Pancreas (tissue), 10 donors: ENCODE data around the gene MPZ. TPM values are rescaled to one million over a fixed set of nuclear protein-coding genes. Genes with fewer than 3 reads are reported as not detected.

Source experiments
- ATAC-seq, 4 donors: fragments of 200-7000 bp; cut with Tn5 transposase; one replicate each; pipeline versions ENCODE4 v1.8.0 to v1.9.1; 2020; ENCODE audit warnings: mild to moderate bottlenecking in 4 of 4, moderate library complexity in 4 of 4
- DNase-seq, 6 donors: peaks; one replicate each; pipeline ENCODE4 v3.0.0-alpha.2; 2020
- FAIRE-seq: peaks from 2 replicates; lab custom pipeline; 2012; peaks lifted over from hg19 to GRCh38; lab: Jason Lieb, UNC
- H3K27ac ChIP-seq, 4 donors: fragments of 200-600 bp; sonication (generic); 1 replicate in 3 of 4; 2 replicates in 1 of 4; pipeline versions ENCODE4 v1.5.0 to v1.8.0; 2020
- H3K27me3 ChIP-seq, 4 donors: fragments of 200-600 bp; one replicate each; pipeline ENCODE4 v1.8.0; 2021
- H3K36me3 ChIP-seq, 3 donors: fragments of 200-600 bp; sonication (generic) in 1 of 3; one replicate each; pipeline versions ENCODE4 v1.5.0 to v1.8.0; 2020 to 2021
- H3K4me1 ChIP-seq, 3 donors: fragments of 200-600 bp; one replicate each; pipeline ENCODE4 v1.8.0; 2021
- H3K4me3 ChIP-seq, 4 donors: fragments of 200-600 bp; sonication (generic) in 2 of 4; one replicate each; pipeline versions ENCODE4 v1.5.0 to v1.8.0; 2020 to 2021
- H3K9me3 ChIP-seq, 4 donors: fragments of 200-600 bp; one replicate each; pipeline ENCODE4 v1.8.0; 2021
- WGBS, 2 donors: extraction: QIAGEN DNeasy Blood & Tissue Kit; methylation state at CpG; one replicate each; pipeline ENCODE4 v1.1.7; 2013; 5-methylcytosine and 5-hydroxymethylcytosine counted together
- intact Hi-C, 3 donors: fragments of 100-400 bp; cut with DNase I; formaldehyde crosslinking; loops; one replicate each; pipeline versions ENCODE4 v1.11.1 to v1.14.2; 2022
- polyA plus RNA-seq, 2 donors: library from polyadenylated mRNA; stranded (reverse); fragments of 200-250 nt; gene quantifications; one replicate each; pipeline ENCODE4 v1.2.3, GENCODE V29; 2013
- total RNA-seq, 6 donors: library from RNA; stranded (reverse); fragmentation: NEBNext Ultra II Directional in 4 of 6; extraction: Animal tissue kit (Norgen Biotek cat#: 25700) in 4 of 6; gene quantifications; one replicate each; pipeline versions ENCODE4 v1.2.1 to v1.2.4, GENCODE V29; 2021 to 2023
- TF ChIP-seq, protein P1 (sequence below), 4 donors: fragments of 200-600 bp; sonication (generic) in 3 of 4; IDR thresholded peaks; one replicate each; pipeline versions ENCODE4 v1.5.0 to v1.8.0; 2021; ENCODE audit warnings: antibody characterized with exemption in 4 of 4
- donor health status: healthy with polysubstance abuse.
- donor health status: DM: no; HTN: no; CAD: no; lungs with moderate emphysema.
- donor health status: DM: no; HTN: no; CAD: no.
- donor health status: control.
- donor health status: control.
- donor health status: Bipolar disorder and iron deficiency.
- donor health status: DM: yes; HTN: yes; CAD: no.
- donor health status: DM: no; HTN: no; CAD: no.
- donor health status: DM: no; HTN: no; CAD: no.
- donor health status: DM: yes; HTN: yes; CAD: no.

The MPZ gene
- total and polyA plus RNA-seq, 8 donors, result 0.51 to 2.8 (median 1.4) TPM

DNA sequence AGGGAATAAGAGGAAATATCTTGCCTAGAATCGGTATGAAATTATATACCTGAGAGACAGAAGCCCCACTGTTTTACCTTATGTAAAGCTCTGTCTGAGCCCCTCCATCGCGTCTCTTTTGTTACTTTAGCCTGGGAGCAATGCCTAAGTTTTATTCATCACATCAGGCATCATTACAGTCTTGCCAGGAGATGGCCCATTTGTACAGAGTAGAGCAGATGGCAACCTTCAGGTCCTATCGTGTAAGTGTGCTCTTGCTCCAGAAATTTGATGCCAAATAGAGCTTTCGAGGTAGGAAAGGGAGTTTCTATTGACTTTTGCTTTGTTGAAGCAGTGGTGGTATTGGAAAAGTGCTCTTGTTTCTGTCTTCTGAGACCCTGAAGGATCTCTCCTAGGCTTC is 33.1 kb upstream of the MPZ start:
- intact Hi-C loops, result no loop called here
- Histone ChIP-seq H3K4me3 (no peak overlapping the region), H3K36me3 (peaks cover 0 to 26% (median 3%) of the 10 kb centered on the region in 3 donors), H3K4me1 (no peaks in the 10 kb centered on the region), H3K9me3 (no peaks in the 10 kb centered on the region), H3K27ac (no peak overlapping the region), H3K27me3 (no peaks in the 10 kb centered on the region)
- FAIRE-seq (no peak), ATAC-seq (no peak), DNase-seq (no peak)
- WGBS, 2 donors, result 87 to 90% methylated on average over 5 of the region's 5 CpGs
- TF ChIP-seq, protein P1, sequence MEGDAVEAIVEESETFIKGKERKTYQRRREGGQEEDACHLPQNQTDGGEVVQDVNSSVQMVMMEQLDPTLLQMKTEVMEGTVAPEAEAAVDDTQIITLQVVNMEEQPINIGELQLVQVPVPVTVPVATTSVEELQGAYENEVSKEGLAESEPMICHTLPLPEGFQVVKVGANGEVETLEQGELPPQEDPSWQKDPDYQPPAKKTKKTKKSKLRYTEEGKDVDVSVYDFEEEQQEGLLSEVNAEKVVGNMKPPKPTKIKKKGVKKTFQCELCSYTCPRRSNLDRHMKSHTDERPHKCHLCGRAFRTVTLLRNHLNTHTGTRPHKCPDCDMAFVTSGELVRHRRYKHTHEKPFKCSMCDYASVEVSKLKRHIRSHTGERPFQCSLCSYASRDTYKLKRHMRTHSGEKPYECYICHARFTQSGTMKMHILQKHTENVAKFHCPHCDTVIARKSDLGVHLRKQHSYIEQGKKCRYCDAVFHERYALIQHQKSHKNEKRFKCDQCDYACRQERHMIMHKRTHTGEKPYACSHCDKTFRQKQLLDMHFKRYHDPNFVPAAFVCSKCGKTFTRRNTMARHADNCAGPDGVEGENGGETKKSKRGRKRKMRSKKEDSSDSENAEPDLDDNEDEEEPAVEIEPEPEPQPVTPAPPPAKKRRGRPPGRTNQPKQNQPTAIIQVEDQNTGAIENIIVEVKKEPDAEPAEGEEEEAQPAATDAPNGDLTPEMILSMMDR (IDR thresholded peaks at IDR 0.05), result no peak

- Histone ChIP-seq H3K27me3 (no peaks in the 10 kb centered on the region), H3K36me3 (peaks cover 0 to 26% (median 3%) of the 10 kb centered on the region in 3 donors), H3K9me3 (no peaks in the 10 kb centered on the region), H3K4me3 (no peak overlapping the region), H3K4me1 (no peaks in the 10 kb centered on the region), H3K27ac (no peak overlapping the region)
- no peak for FAIRE-seq
- no peak for DNase-seq
- intact Hi-C loops, result no loop called here
- 93 to 99% methylated on average over 2 of the region's 2 CpGs for WGBS, 2 donors
- ATAC-seq, result no peak
- TF ChIP-seq, protein P1 (IDR thresholded peaks at IDR 0.05), result no peak
Observed at GRCh38 chr1:161342177-161342576, 32.4 kb upstream of the MPZ start.

GRCh38 chr1:161335796-161336195 is 26.0 kb upstream of the MPZ start:
- intact Hi-C loops, result no loop called here
- no peak overlapping the region for H3K27ac ChIP-seq
- TF ChIP-seq, protein P1 (IDR thresholded peaks at IDR 0.05), result no peak
- no peaks in the 10 kb centered on the region for H3K4me1 ChIP-seq
- FAIRE-seq (no peak), ATAC-seq (no peak), DNase-seq (no peak)
- no peaks in the 10 kb centered on the region for H3K9me3 ChIP-seq
- WGBS, 2 donors, result 77 to 83% methylated on average over 3 of the region's 3 CpGs
- no peak overlapping the region for H3K4me3 ChIP-seq
- peaks cover 0 to 25% (median 8%) of the 10 kb centered on the region in 3 donors for H3K36me3 ChIP-seq
- H3K27me3 ChIP-seq, result no peaks in the 10 kb centered on the region

- Histone ChIP-seq H3K4me1 (no peaks in the 10 kb centered on the region), H3K27ac (no peak overlapping the region), H3K36me3 (peaks cover 0 to 33% (median 22%) of the 10 kb centered on the region in 3 donors), H3K27me3 (no peaks in the 10 kb centered on the region), H3K9me3 (no peaks in the 10 kb centered on the region), H3K4me3 (no peak overlapping the region)
- no peak for ATAC-seq
- TF ChIP-seq, protein P1 (IDR thresholded peaks at IDR 0.05), result no peak
- whole genome bisulfite sequencing, 2 donors, result 92 to 93% methylated on average over 9 of the region's 9 CpGs
- DNase-seq, result no peak
- FAIRE-seq, result no peak
- intact Hi-C loops, result no loop called here
Observed at GRCh38 chr1:161333166-161333565, 23.4 kb upstream of the MPZ start.

GRCh38 chr1:161330346-161330745 is 20.6 kb upstream of the MPZ start:
- no peak for DNase-seq
- intact Hi-C loops, result no loop called here
- FAIRE-seq, result no peak
- no peak overlapping the region for H3K27ac ChIP-seq
- no peaks in the 10 kb centered on the region for H3K9me3 ChIP-seq
- TF ChIP-seq, protein P1 (IDR thresholded peaks at IDR 0.05), result no peak
- no peaks in the 10 kb centered on the region for H3K27me3 ChIP-seq
- peaks cover 0 to 33% (median 22%) of the 10 kb centered on the region in 3 donors for H3K36me3 ChIP-seq
- H3K4me3 ChIP-seq, result no peak overlapping the region
- WGBS, 2 donors, result 91 to 92% methylated on average over 4 of the region's 4 CpGs
- ATAC-seq, result no peak
- H3K4me1 ChIP-seq, result no peaks in the 10 kb centered on the region
